ENCODE results near the gene ASB18. TPM values are rescaled to one million over a fixed set of nuclear protein-coding genes. Genes with fewer than 3 reads are reported as not detected.

Gene ASB18
- total RNA-seq, 1 experiment from 2014 or later: not detected

DNA sequence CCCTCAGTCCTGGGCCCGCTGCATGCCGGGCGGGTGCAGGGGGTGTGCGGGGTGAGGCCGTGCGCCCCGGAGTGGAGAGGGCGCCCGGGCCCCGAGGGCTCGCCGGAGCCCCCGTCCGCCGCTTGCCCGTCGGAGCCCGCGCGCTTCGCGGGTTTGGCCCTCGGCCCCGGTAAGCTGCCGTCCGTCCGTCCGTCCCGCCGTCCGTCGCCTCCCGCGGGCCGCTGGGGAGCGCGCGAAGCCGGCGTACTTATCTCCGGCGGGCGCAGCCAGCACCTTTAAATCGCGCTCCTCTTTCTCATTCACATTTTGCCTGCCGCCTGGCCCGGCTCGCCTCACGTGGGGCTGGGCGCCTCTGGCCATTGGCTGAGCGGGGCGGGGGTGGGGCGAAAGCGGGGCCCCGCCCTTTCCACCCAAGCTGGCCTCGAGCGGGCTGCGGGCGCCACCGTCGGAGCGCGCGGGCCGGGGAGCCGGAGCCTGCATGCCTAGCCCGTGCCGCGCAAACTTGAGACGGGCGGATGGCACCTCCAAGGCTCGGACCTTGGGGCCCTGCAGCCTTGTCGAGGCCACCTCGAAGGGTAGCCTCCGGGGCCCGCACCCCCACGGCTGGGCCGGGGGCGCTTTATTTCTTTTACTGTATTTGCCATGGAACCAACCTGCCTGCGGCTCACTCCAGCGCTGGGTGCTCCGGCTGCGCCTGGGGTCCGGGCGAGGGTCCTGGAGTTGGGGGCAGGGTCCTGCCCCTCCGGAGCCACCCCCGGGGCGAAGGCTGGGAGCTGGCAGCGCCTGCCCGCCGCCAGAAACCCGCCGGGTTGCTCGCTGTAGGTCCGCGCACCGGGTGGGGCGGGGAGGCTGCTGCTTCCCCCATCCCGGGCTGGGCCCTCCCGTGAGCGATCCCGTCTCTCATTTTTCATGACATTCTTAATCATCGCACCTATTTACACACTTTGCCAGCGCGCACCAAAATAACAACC is 95.8 kb downstream of the ASB18 start, which contains the start of gene GBX2:
Gene GBX2, minus strand, starts transcription at position 277 of the 971 bp plus-strand sequence. CDS start 415 bp downstream, outside the sequence.
- intact Hi-C loops (cut with micrococcal nuclease): no loop called here
- ChIA-PET POLR2A (interaction anchor here (0.6 kb wide), 1 partner anchor 222 kb away, joined by 3 read pairs; no protein-coding TSS in a partner anchor), CTCF (interaction anchor here (1.3 to 1.9 kb wide), 3 partner anchors 9 to 25 kb away, joined by 7 to 16 read pairs (median 10); no protein-coding TSS in a partner anchor), RAD21 (ENCODE audit: low non-redundant PET in 1 of 2, low total read pairs in 2 of 2, uncharacterized antibody in 2 of 2, unreplicated experiment in 2 of 2) (no interaction called here)
- H3K9ac ChIP-seq (ENCODE audit: low read length): peak within 1 kb of the TSS; percentile 95
- no peaks in the 10 kb centered on the region for H3K9me3 ChIP-seq (ENCODE audit: control insufficient read depth in 1 of 2, insufficient read depth in 1 of 2, low read depth in 1 of 2, low read length in 2 of 2)
- no peaks in the 10 kb centered on the region; the same call in 1 of the 2 replicates for H4K20me1 ChIP-seq (ENCODE audit: insufficient read depth)
- peak; percentile 74 for TF ChIP-seq POLR2AphosphoS5 (IDR thresholded peaks at IDR 0.05; ENCODE audit: low read depth, low read length)
- peak; percentile 56 for TF ChIP-seq POLR2A (IDR thresholded peaks at IDR 0.05; ENCODE audit: borderline replicate concordance, extremely low read depth, insufficient read depth, insufficient read length)
- no peak for TF ChIP-seq EZH2 (IDR thresholded peaks at IDR 0.05)
- TF ChIP-seq EGR1 (IDR thresholded peaks at IDR 0.05; ENCODE audit: low read depth): peak; percentile 60; the same call in 1 of the 2 replicates
- peak; percentile 54; the same call in 1 of the 2 replicates for TF ChIP-seq ZFX (IDR thresholded peaks at IDR 0.05)
- no peak for TF ChIP-seq YY1 (IDR thresholded peaks at IDR 0.05; ENCODE audit: extremely low read depth, insufficient replicate concordance, low read depth, low read length)
- TF ChIP-seq ELF1 (IDR thresholded peaks at IDR 0.05; ENCODE audit: borderline replicate concordance, low read depth): no peak
- no peak for TF ChIP-seq ZNF274 (IDR thresholded peaks at IDR 0.05; ENCODE audit: low read depth, low read length)
- TF ChIP-seq, protein P1, sequence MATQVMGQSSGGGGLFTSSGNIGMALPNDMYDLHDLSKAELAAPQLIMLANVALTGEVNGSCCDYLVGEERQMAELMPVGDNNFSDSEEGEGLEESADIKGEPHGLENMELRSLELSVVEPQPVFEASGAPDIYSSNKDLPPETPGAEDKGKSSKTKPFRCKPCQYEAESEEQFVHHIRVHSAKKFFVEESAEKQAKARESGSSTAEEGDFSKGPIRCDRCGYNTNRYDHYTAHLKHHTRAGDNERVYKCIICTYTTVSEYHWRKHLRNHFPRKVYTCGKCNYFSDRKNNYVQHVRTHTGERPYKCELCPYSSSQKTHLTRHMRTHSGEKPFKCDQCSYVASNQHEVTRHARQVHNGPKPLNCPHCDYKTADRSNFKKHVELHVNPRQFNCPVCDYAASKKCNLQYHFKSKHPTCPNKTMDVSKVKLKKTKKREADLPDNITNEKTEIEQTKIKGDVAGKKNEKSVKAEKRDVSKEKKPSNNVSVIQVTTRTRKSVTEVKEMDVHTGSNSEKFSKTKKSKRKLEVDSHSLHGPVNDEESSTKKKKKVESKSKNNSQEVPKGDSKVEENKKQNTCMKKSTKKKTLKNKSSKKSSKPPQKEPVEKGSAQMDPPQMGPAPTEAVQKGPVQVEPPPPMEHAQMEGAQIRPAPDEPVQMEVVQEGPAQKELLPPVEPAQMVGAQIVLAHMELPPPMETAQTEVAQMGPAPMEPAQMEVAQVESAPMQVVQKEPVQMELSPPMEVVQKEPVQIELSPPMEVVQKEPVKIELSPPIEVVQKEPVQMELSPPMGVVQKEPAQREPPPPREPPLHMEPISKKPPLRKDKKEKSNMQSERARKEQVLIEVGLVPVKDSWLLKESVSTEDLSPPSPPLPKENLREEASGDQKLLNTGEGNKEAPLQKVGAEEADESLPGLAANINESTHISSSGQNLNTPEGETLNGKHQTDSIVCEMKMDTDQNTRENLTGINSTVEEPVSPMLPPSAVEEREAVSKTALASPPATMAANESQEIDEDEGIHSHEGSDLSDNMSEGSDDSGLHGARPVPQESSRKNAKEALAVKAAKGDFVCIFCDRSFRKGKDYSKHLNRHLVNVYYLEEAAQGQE (IDR thresholded peaks at IDR 0.05; ENCODE audit: low read depth): no peak
- TF ChIP-seq SP1 (IDR thresholded peaks at IDR 0.05; ENCODE audit: low read depth): peak; percentile 46; the same call in 1 of the 2 replicates
- TF ChIP-seq SIN3A (IDR thresholded peaks at IDR 0.05; ENCODE audit: low read depth): peak; percentile 70
- TF ChIP-seq RAD21 (IDR thresholded peaks at IDR 0.05; ENCODE audit: low read depth): no peak
- TF ChIP-seq, protein P2, sequence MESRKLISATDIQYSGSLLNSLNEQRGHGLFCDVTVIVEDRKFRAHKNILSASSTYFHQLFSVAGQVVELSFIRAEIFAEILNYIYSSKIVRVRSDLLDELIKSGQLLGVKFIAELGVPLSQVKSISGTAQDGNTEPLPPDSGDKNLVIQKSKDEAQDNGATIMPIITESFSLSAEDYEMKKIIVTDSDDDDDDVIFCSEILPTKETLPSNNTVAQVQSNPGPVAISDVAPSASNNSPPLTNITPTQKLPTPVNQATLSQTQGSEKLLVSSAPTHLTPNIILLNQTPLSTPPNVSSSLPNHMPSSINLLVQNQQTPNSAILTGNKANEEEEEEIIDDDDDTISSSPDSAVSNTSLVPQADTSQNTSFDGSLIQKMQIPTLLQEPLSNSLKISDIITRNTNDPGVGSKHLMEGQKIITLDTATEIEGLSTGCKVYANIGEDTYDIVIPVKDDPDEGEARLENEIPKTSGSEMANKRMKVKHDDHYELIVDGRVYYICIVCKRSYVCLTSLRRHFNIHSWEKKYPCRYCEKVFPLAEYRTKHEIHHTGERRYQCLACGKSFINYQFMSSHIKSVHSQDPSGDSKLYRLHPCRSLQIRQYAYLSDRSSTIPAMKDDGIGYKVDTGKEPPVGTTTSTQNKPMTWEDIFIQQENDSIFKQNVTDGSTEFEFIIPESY (IDR thresholded peaks at IDR 0.05; ENCODE audit: extremely low read depth, insufficient replicate concordance, low read length): no peak
- no peak for TF ChIP-seq EZH2phosphoT487 (IDR thresholded peaks at IDR 0.05; ENCODE audit: borderline replicate concordance)
- TF ChIP-seq, protein P3, sequence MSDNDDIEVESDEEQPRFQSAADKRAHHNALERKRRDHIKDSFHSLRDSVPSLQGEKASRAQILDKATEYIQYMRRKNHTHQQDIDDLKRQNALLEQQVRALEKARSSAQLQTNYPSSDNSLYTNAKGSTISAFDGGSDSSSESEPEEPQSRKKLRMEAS (IDR thresholded peaks at IDR 0.05): peak; percentile 89; the same call in 1 of the 2 replicates
- peaks cover 43% of the 10 kb centered on the region for H3K79me2 ChIP-seq (ENCODE audit: insufficient read depth, low read length)
- H2AFZ ChIP-seq (ENCODE audit: low read depth, low read length, poor library complexity, severe bottlenecking): no peak within 1 kb of the TSS
- H3K27me3 ChIP-seq (ENCODE audit: insufficient read depth, low read length): no peaks in the 10 kb centered on the region
- peak within 1 kb of the TSS; percentile 87 for H3K27ac ChIP-seq (ENCODE audit: low read depth, low read length)
- no peaks in the 10 kb centered on the region for H3K9me2 ChIP-seq (ENCODE audit: insufficient read depth)
- H3K4me2 ChIP-seq (ENCODE audit: low read length): peak within 1 kb of the TSS; percentile 95
- BruUV-seq (replicated peaks): no TSS peak
- H3K4me1 ChIP-seq (ENCODE audit: control insufficient read depth in 1 of 2, insufficient read depth in 2 of 2, low read length in 2 of 2): peaks cover 0 to 26% of the 10 kb centered on the region in 2 experiments; a peak in 1 of 4 replicates
- H3K36me3 ChIP-seq (ENCODE audit: control insufficient read depth in 1 of 2, insufficient read depth in 2 of 2, low read length in 2 of 2): peaks cover 0 to 21% of the 10 kb centered on the region in 2 experiments; a peak in 1 of 4 replicates
- H3K4me3 ChIP-seq (replicated peaks in 1 of 2; ENCODE audit: low read depth in 1 of 2, low read length in 2 of 2): peak within 1 kb of the TSS; percentile 61 to 93
- DNase-seq (ENCODE audit: low read depth, low spot score) (peak; percentile 80), ATAC-seq (peak; percentile 78)
